H9 (cell line): ENCODE results near the gene ACYP2. TPM values are rescaled to one million over a fixed set of nuclear protein-coding genes. Genes with fewer than 3 reads are reported as not detected.

Experiments
- DNase-seq: peaks from one replicate; pipeline ENCODE4 v3.0.0-alpha.2; 2017
- H2AFZ ChIP-seq: one replicate; pipeline ENCODE4 v1.6.1; 2013; ENCODE audit warnings: mild to moderate bottlenecking, low read length, control low read depth, moderate library complexity
- H2AK5ac ChIP-seq: 2 replicates; pipeline ENCODE4 v1.6.1; 2013; ENCODE audit warnings: low read length, control low read depth, mixed read lengths; ENCODE audit not compliant: insufficient read length
- H2BK120ac ChIP-seq: one replicate; pipeline ENCODE4 v1.6.1; 2013; ENCODE audit warnings: low read depth, mild to moderate bottlenecking, low read length, control low read depth, inconsistent platforms; ENCODE audit not compliant: poor library complexity, severe bottlenecking
- H2BK12ac ChIP-seq: 2 replicates; pipeline ENCODE4 v1.6.1; 2013; ENCODE audit warnings: low read length, control low read depth, mixed read lengths, low read depth; ENCODE audit not compliant: insufficient read length
- H2BK15ac ChIP-seq: 2 replicates; pipeline ENCODE4 v1.6.1; 2013; ENCODE audit warnings: low read depth, low read length, control low read depth
- H2BK20ac ChIP-seq: one replicate; pipeline ENCODE4 v1.6.1; 2013; ENCODE audit warnings: low read depth, mild to moderate bottlenecking, low read length, control low read depth, inconsistent platforms; ENCODE audit not compliant: poor library complexity, severe bottlenecking
- H2BK5ac ChIP-seq: 2 replicates; pipeline ENCODE4 v1.6.1; 2013; ENCODE audit warnings: low read length, control low read depth, mixed read lengths; ENCODE audit not compliant: insufficient read length
- H3K14ac ChIP-seq: 2 replicates; pipeline ENCODE4 v1.6.1; 2013; ENCODE audit warnings: low read length, control low read depth; ENCODE audit not compliant: insufficient read depth
- H3K18ac ChIP-seq: 2 replicates; pipeline ENCODE4 v1.6.1; 2013; ENCODE audit warnings: low read depth, mild to moderate bottlenecking, mixed read lengths, low read length, control low read depth; ENCODE audit not compliant: insufficient read length
- H3K23ac ChIP-seq: 2 replicates; pipeline ENCODE4 v1.6.1; 2013; ENCODE audit warnings: low read length, control low read depth, mixed read lengths, low read depth; ENCODE audit not compliant: insufficient read length
- H3K23me2 ChIP-seq: 2 replicates; pipeline ENCODE4 v1.6.1; 2013; ENCODE audit warnings: low read depth, mild to moderate bottlenecking, mixed read lengths, low read length, control low read depth; ENCODE audit not compliant: insufficient read length, poor library complexity, severe bottlenecking
- H3K27ac ChIP-seq: 2 replicates; pipeline ENCODE4 v1.5.1; 2013; ENCODE audit warnings: low read length, control low read depth, mixed read lengths, low read depth; ENCODE audit not compliant: insufficient read length
- H3K27me3 ChIP-seq: 2 replicates; pipeline ENCODE4 v1.6.1; 2013; ENCODE audit warnings: low read length, control low read depth, inconsistent platforms; ENCODE audit not compliant: insufficient read depth
- H3K4ac ChIP-seq: 2 replicates; pipeline ENCODE4 v1.6.1; 2013; ENCODE audit warnings: low read depth, mild to moderate bottlenecking, control low read depth, inconsistent platforms, low read length, moderate library complexity
- H3K4me1 ChIP-seq: 2 replicates; pipeline ENCODE4 v1.6.1; 2013; ENCODE audit warnings: low read length, control low read depth, inconsistent platforms; ENCODE audit not compliant: insufficient read depth
- H3K4me2 ChIP-seq: 2 replicates; pipeline ENCODE4 v1.6.1; 2013; ENCODE audit warnings: low read length, control low read depth, mixed read lengths; ENCODE audit not compliant: insufficient read length, insufficient read depth
- H3K56ac ChIP-seq: 2 replicates; pipeline ENCODE4 v1.6.1; 2013; ENCODE audit warnings: low read depth, mild to moderate bottlenecking, mixed read lengths, low read length, control low read depth; ENCODE audit not compliant: insufficient read length
- H3K79me1 ChIP-seq: 2 replicates; pipeline ENCODE4 v1.6.1; 2013; ENCODE audit warnings: low read depth, mild to moderate bottlenecking, moderate library complexity, low read length, control low read depth, inconsistent platforms; ENCODE audit not compliant: insufficient read depth, poor library complexity, severe bottlenecking
- H3K79me2 ChIP-seq: 2 replicates; pipeline ENCODE4 v1.6.1; 2013; ENCODE audit warnings: low read length, control low read depth, inconsistent platforms; ENCODE audit not compliant: insufficient read depth
- H3K9ac ChIP-seq: 2 replicates; pipeline ENCODE4 v1.6.1; 2013; ENCODE audit warnings: low read length, control low read depth, mixed read lengths; ENCODE audit not compliant: insufficient read length; ENCODE audit errors: extremely low read depth
- H3K9me3 ChIP-seq: one replicate; pipeline ENCODE4 v1.6.1; 2013; ENCODE audit warnings: low read depth, low read length, inconsistent platforms; ENCODE audit not compliant: control insufficient read depth
- H3T11ph ChIP-seq: one replicate; pipeline ENCODE4 v1.6.1; 2013; ENCODE audit warnings: mild to moderate bottlenecking, low read length, control low read depth, inconsistent platforms
- H4K20me1 ChIP-seq: one replicate; pipeline ENCODE4 v1.6.1; 2013; ENCODE audit not compliant: control insufficient read depth, insufficient read length, insufficient read depth
- H4K5ac ChIP-seq: 2 replicates; pipeline ENCODE4 v1.6.1; 2013; ENCODE audit warnings: low read depth, mild to moderate bottlenecking, mixed read lengths, low read length, control low read depth; ENCODE audit not compliant: insufficient read length
- H4K8ac ChIP-seq: replicated peaks from 2 replicates; pipeline ENCODE4 v1.6.1; 2013; ENCODE audit warnings: low read length, control low read depth, mixed read lengths, low read depth; ENCODE audit not compliant: insufficient read length
- H4K91ac ChIP-seq: 2 replicates; pipeline ENCODE4 v1.6.1; 2013; ENCODE audit warnings: low read depth, mild to moderate bottlenecking, moderate library complexity, mixed read lengths, low read length, control low read depth; ENCODE audit not compliant: insufficient read length
- H3K27ac Mint-ChIP-seq, 3 experiments: 2 replicates in 2 of 3; 3 replicates in 1 of 3; pipeline ENCODE4 v1.8.0; 2020 to 2021; ENCODE audit warnings: mixed read lengths in 3 of 3, mild to moderate bottlenecking in 1 of 3, moderate library complexity in 1 of 3
- H3K27me3 Mint-ChIP-seq: 2 replicates; pipeline ENCODE4 v1.8.0; 2021; ENCODE audit warnings: low read depth, mild to moderate bottlenecking, moderate library complexity, mixed read lengths
- H3K36me3 Mint-ChIP-seq, 3 experiments: 2 replicates in 2 of 3; 3 replicates in 1 of 3; pipeline ENCODE4 v1.8.0; 2020 to 2021; ENCODE audit warnings: low read depth in 3 of 3, mixed read lengths in 3 of 3; ENCODE audit not compliant: insufficient read depth in 1 of 3
- H3K4me1 Mint-ChIP-seq, 2 experiments: 2 replicates each; pipeline ENCODE4 v1.8.0; 2020; ENCODE audit warnings: mixed read lengths in 2 of 2
- H3K4me3 Mint-ChIP-seq, 2 experiments: 2 replicates in 1 of 2; 3 replicates in 1 of 2; pipeline ENCODE4 v1.8.0; 2020 to 2021; ENCODE audit warnings: mild to moderate bottlenecking in 2 of 2, mixed read lengths in 2 of 2, moderate library complexity in 1 of 2
- H3K9me3 Mint-ChIP-seq, 2 experiments: 2 replicates in 1 of 2; 3 replicates in 1 of 2; pipeline ENCODE4 v1.8.0; 2020; ENCODE audit warnings: mild to moderate bottlenecking in 2 of 2, mixed read lengths in 2 of 2, moderate library complexity in 1 of 2
- WGBS: extraction: QIAGEN DNeasy Blood & Tissue Kit; methylation state at CpG from one replicate; pipeline ENCODE4 v1.1.7; 2013; ENCODE audit warnings: missing lambda C conversion rate, low lambda C conversion rate, mixed read lengths; ENCODE audit not compliant: insufficient read length; ENCODE audit errors: extremely low coverage; 5-methylcytosine and 5-hydroxymethylcytosine counted together
- total RNA-seq: library from RNA; stranded (reverse); gene quantifications from 2 replicates; pipeline ENCODE4 v1.2.1, GENCODE V29; 2021
- TF ChIP-seq, protein P1 (sequence below): fragments of 200-600 bp; sonication (generic); conservative IDR thresholded peaks from 3 replicates; pipeline ENCODE4 v1.8.0; 2021; ENCODE audit warnings: antibody characterized with exemption, mild to moderate bottlenecking

ACYP2 gene
- total RNA-seq, 1 experiment from 2014 or later: 3.2 TPM

DNA sequence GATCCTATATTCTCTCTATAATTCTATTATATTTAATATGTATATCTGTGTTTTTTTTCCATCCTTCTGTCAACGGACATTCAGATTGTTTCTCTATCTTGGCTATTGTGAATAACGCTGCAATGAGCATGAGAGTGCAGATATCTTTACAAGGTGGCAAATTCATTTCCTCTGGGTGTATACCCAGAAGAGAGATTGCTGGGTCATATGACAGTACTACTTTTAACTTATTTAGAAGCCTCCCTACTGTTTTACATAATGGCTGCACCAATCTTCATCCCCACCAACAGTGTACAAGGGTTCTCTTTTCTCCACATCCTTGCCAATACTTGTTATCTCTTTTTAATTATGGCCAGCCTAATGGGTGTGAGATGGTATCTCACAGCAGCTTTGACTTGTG lies 74.1 kb downstream of the ACYP2 start:
- no peaks in the 10 kb centered on the region for H4K20me1 ChIP-seq
- no peak overlapping the region for H3T11ph ChIP-seq
- WGBS: no CpG with 5 or more reads among the region's 2 CpGs
- no peak overlapping the region for H4K8ac ChIP-seq
- no peak overlapping the region for H2BK12ac ChIP-seq
- Mint-ChIP-seq H3K9me3 (no peaks in the 10 kb centered on the region), H3K27me3 (no peaks in the 10 kb centered on the region; the same call in 1 of the 2 replicates), H3K36me3 (no peaks in the 10 kb centered on the region), H3K4me3 (no peak overlapping the region), H3K27ac (no peak overlapping the region), H3K4me1 (peaks cover 2 to 5% of the 10 kb centered on the region in 2 experiments; a peak in 2 of 4 replicates)
- no peak overlapping the region for H4K91ac ChIP-seq
- H3K23me2 ChIP-seq: no peaks in the 10 kb centered on the region
- H2BK120ac ChIP-seq: no peak overlapping the region
- H3K27me3 ChIP-seq: no peaks in the 10 kb centered on the region
- no peak overlapping the region for H2BK5ac ChIP-seq
- no peak overlapping the region for H3K9ac ChIP-seq
- no peaks in the 10 kb centered on the region for H3K79me1 ChIP-seq
- TF ChIP-seq, protein P1, sequence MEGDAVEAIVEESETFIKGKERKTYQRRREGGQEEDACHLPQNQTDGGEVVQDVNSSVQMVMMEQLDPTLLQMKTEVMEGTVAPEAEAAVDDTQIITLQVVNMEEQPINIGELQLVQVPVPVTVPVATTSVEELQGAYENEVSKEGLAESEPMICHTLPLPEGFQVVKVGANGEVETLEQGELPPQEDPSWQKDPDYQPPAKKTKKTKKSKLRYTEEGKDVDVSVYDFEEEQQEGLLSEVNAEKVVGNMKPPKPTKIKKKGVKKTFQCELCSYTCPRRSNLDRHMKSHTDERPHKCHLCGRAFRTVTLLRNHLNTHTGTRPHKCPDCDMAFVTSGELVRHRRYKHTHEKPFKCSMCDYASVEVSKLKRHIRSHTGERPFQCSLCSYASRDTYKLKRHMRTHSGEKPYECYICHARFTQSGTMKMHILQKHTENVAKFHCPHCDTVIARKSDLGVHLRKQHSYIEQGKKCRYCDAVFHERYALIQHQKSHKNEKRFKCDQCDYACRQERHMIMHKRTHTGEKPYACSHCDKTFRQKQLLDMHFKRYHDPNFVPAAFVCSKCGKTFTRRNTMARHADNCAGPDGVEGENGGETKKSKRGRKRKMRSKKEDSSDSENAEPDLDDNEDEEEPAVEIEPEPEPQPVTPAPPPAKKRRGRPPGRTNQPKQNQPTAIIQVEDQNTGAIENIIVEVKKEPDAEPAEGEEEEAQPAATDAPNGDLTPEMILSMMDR: no peak
- H3K4me2 ChIP-seq: no peak overlapping the region
- no peak overlapping the region for H2BK20ac ChIP-seq
- H3K9me3 ChIP-seq: no peaks in the 10 kb centered on the region
- H2BK15ac ChIP-seq: no peak overlapping the region
- DNase-seq: no peak
- H3K4me1 ChIP-seq: no peaks in the 10 kb centered on the region
- H2AFZ ChIP-seq: no peak overlapping the region
- H2AK5ac ChIP-seq: no peak overlapping the region
- H3K56ac ChIP-seq: no peak overlapping the region
- no peaks in the 10 kb centered on the region for H3K79me2 ChIP-seq
- H3K23ac ChIP-seq: no peak overlapping the region
- H3K14ac ChIP-seq: no peak overlapping the region
- no peak overlapping the region for H3K27ac ChIP-seq
- no peak overlapping the region for H3K4ac ChIP-seq
- H4K5ac ChIP-seq: no peak overlapping the region
- no peak overlapping the region for H3K18ac ChIP-seq
